H1 (cell line): ENCODE results near the gene GALNT7. TPM values are rescaled to one million over a fixed set of nuclear protein-coding genes. Genes with fewer than 3 reads are reported as not detected.

Experiments used
- CTCF ChIA-PET: fragments of 300-600 bp; sonication (Branson Sonifier 250); formaldehyde crosslinking; loops from one replicate; lab custom pipeline; 2021; ENCODE audit not compliant: partially characterized antibody; lab: Charles Lee
- POLR2A ChIA-PET: fragments of 300-600 bp; sonication (Branson Sonifier 250); formaldehyde crosslinking; loops from one replicate; lab custom pipeline; 2021; ENCODE audit warnings: inconsistent platforms; ENCODE audit not compliant: partially characterized antibody; lab: Charles Lee
- DNase-seq, 2 experiments: peaks; one replicate each; pipeline versions ENCODE4 v3.0.0 to v3.0.0-alpha.2; 2010 to 2022; ENCODE audit warnings: low spot score in 2 of 2, low read depth in 1 of 2, mixed read lengths in 1 of 2
- FAIRE-seq: peaks from 2 replicates; lab custom pipeline; 2011; peaks lifted over from hg19 to GRCh38; lab: Jason Lieb, UNC
- H2AFZ ChIP-seq: 2 replicates; pipeline ENCODE4 v1.8.1; 2012; ENCODE audit warnings: low read length, inconsistent platforms
- H2AK5ac ChIP-seq: 2 replicates; pipeline ENCODE4 v1.6.1; 2013; ENCODE audit warnings: low read depth, low read length
- H2BK120ac ChIP-seq: replicated peaks from 2 replicates; pipeline ENCODE3; 2013; ENCODE audit warnings: low read depth, low read length, inconsistent platforms
- H2BK12ac ChIP-seq: 2 replicates; pipeline ENCODE4 v1.6.1; 2013; ENCODE audit warnings: low read depth, low read length
- H2BK15ac ChIP-seq: 2 replicates; pipeline ENCODE4 v1.6.1; 2013; ENCODE audit warnings: low read length
- H2BK20ac ChIP-seq: 2 replicates; pipeline ENCODE4 v1.6.1; 2013; ENCODE audit warnings: low read length
- H2BK5ac ChIP-seq: 2 replicates; pipeline ENCODE4 v1.6.1; 2013; ENCODE audit warnings: low read depth, low read length
- H3K14ac ChIP-seq: 2 replicates; pipeline ENCODE4 v1.6.1; 2013; ENCODE audit warnings: inconsistent platforms; ENCODE audit not compliant: insufficient read length
- H3K18ac ChIP-seq: 2 replicates; pipeline ENCODE4 v1.6.1; 2013; ENCODE audit warnings: low read length; ENCODE audit errors: extremely low read depth
- H3K23ac ChIP-seq: 2 replicates; pipeline ENCODE4 v1.6.1; 2013; ENCODE audit warnings: inconsistent platforms; ENCODE audit not compliant: insufficient read length
- H3K23me2 ChIP-seq: 2 replicates; pipeline ENCODE4 v1.6.1; 2013; ENCODE audit warnings: low read depth, low read length
- H3K27ac ChIP-seq: 2 replicates; pipeline ENCODE4 v1.6.1; 2011; ENCODE audit warnings: low read depth, low read length, inconsistent platforms
- H3K27me3 ChIP-seq, 4 experiments: replicated peaks in 1 of 4; 1 replicate in 1 of 4; 2 replicates in 3 of 4; pipeline versions ENCODE4 v1.6.1 to v1.8.1; 2011 to 2013; ENCODE audit warnings: low read length in 3 of 4, mild to moderate bottlenecking in 3 of 4, inconsistent platforms in 2 of 4, mixed read lengths in 2 of 4, moderate library complexity in 1 of 4; ENCODE audit not compliant: control insufficient read depth in 3 of 4, insufficient read depth in 3 of 4; ENCODE audit errors: extremely low read depth in 1 of 4
- H3K36me3 ChIP-seq, 4 experiments: 2 replicates each; pipeline versions ENCODE4 v1.6.1 to v1.8.1; 2011 to 2013; ENCODE audit warnings: mild to moderate bottlenecking in 4 of 4, low read length in 3 of 4, moderate library complexity in 2 of 4, control low read depth in 1 of 4, inconsistent platforms in 1 of 4; ENCODE audit not compliant: insufficient read depth in 4 of 4, control insufficient read depth in 2 of 4
- H3K4ac ChIP-seq: replicated peaks from 2 replicates; pipeline ENCODE3; 2013; ENCODE audit warnings: low read length, low read depth, mixed read lengths, inconsistent platforms; ENCODE audit not compliant: insufficient read length
- H3K4me1 ChIP-seq, 4 experiments: replicated peaks in 1 of 4; 1 replicate in 1 of 4; 2 replicates in 3 of 4; pipeline versions ENCODE4 v1.6.1 to v1.8.1; 2011 to 2013; ENCODE audit warnings: low read length in 3 of 4, inconsistent platforms in 2 of 4, mixed read lengths in 1 of 4; ENCODE audit not compliant: insufficient read depth in 4 of 4, control insufficient read depth in 3 of 4
- H3K4me2 ChIP-seq, 2 experiments: 2 replicates each; pipeline versions ENCODE4 v1.6.1 to v1.8.1; 2011 to 2013; ENCODE audit warnings: low read depth in 2 of 2, low read length in 2 of 2, control low read depth in 1 of 2, inconsistent platforms in 1 of 2, mild to moderate bottlenecking in 1 of 2; ENCODE audit not compliant: insufficient read depth in 1 of 2
- H3K4me3 ChIP-seq, 4 experiments: fragments of 200-600, 300-600 bp in 1 of 4; sonication (generic), shearing (Covaris generic), sonication (Bioruptor Twin) in 1 of 4; 2 replicates each; pipeline versions ENCODE4 v1.5.1 to v1.8.1; 2011 to 2016; ENCODE audit warnings: low read length in 4 of 4, low read depth in 3 of 4, control low read depth in 2 of 4, inconsistent platforms in 2 of 4, mild to moderate bottlenecking in 2 of 4, mixed read lengths in 1 of 4, moderate library complexity in 1 of 4; ENCODE audit not compliant: insufficient read depth in 2 of 4; ENCODE audit errors: extremely low read depth in 1 of 4
- H3K56ac ChIP-seq: replicated peaks from 2 replicates; pipeline ENCODE3; 2013; ENCODE audit warnings: low read depth, mild to moderate bottlenecking, mixed read lengths, low read length, inconsistent platforms; ENCODE audit not compliant: insufficient read length
- H3K79me1 ChIP-seq: 2 replicates; pipeline ENCODE4 v1.6.1; 2013; ENCODE audit warnings: low read depth, low read length, control low read depth
- H3K79me2 ChIP-seq, 2 experiments: 2 replicates each; pipeline versions ENCODE4 v1.6.1 to v1.8.1; 2012 to 2013; ENCODE audit warnings: low read length in 2 of 2, mild to moderate bottlenecking in 2 of 2, inconsistent platforms in 1 of 2; ENCODE audit not compliant: insufficient read depth in 2 of 2, control insufficient read depth in 1 of 2
- H3K9ac ChIP-seq, 4 experiments: replicated peaks in 1 of 4; 1 replicate in 1 of 4; 2 replicates in 3 of 4; pipeline versions ENCODE4 v1.6.1 to v1.8.1; 2011 to 2013; ENCODE audit warnings: low read depth in 3 of 4, low read length in 3 of 4, control low read depth in 2 of 4, mild to moderate bottlenecking in 2 of 4, moderate library complexity in 2 of 4, inconsistent platforms in 1 of 4; ENCODE audit errors: extremely low read depth in 1 of 4
- H3K9me3 ChIP-seq, 2 experiments: 2 replicates each; pipeline versions ENCODE4 v1.6.1 to v1.8.1; 2012 to 2013; ENCODE audit warnings: mild to moderate bottlenecking in 2 of 2, moderate library complexity in 2 of 2, control low read depth in 1 of 2, inconsistent platforms in 1 of 2, low read depth in 1 of 2, low read length in 1 of 2, mixed read lengths in 1 of 2; ENCODE audit not compliant: insufficient read depth in 2 of 2
- H4K20me1 ChIP-seq, 2 experiments: replicated peaks in 1 of 2; 2 replicates each; pipeline versions ENCODE3 to v1.8.1; 2011 to 2013; ENCODE audit warnings: inconsistent platforms in 2 of 2, low read length in 2 of 2, mild to moderate bottlenecking in 1 of 2; ENCODE audit not compliant: insufficient read depth in 2 of 2, control insufficient read depth in 1 of 2
- H4K5ac ChIP-seq: 2 replicates; pipeline ENCODE4 v1.6.1; 2013; ENCODE audit warnings: low read length, low read depth, mixed read lengths, inconsistent platforms; ENCODE audit not compliant: insufficient read length
- H4K8ac ChIP-seq: 2 replicates; pipeline ENCODE4 v1.8.0; 2013; ENCODE audit warnings: mild to moderate bottlenecking, moderate library complexity, low read length, inconsistent platforms; ENCODE audit not compliant: insufficient read depth; ENCODE audit errors: extremely low read depth
- H4K91ac ChIP-seq: replicated peaks from 2 replicates; pipeline ENCODE3; 2013; ENCODE audit warnings: low read length, mixed read lengths, inconsistent platforms; ENCODE audit not compliant: insufficient read length
- ATF2 ChIP-seq: IDR thresholded peaks from 2 replicates; pipeline ENCODE4 v1.6.1; 2012; ENCODE audit warnings: low read length, inconsistent platforms
- BCL11A ChIP-seq, 2 experiments: IDR thresholded peaks; one replicate each; pipeline ENCODE4 v1.6.1; 2011; ENCODE audit warnings: low read depth in 2 of 2, low read length in 2 of 2, mild to moderate bottlenecking in 2 of 2
- CTBP2 ChIP-seq: IDR thresholded peaks from 2 replicates; pipeline ENCODE4 v1.7.0; 2011; ENCODE audit warnings: borderline replicate concordance, mild to moderate bottlenecking, moderate library complexity, mixed read lengths, low read length; ENCODE audit not compliant: insufficient read depth, insufficient read length
- E2F6 ChIP-seq: IDR thresholded peaks from 2 replicates; pipeline ENCODE4 v1.6.1; 2012; ENCODE audit warnings: inconsistent platforms
- FOSL1 ChIP-seq: IDR thresholded peaks from 2 replicates; pipeline ENCODE4 v1.6.1; 2011; ENCODE audit warnings: mild to moderate bottlenecking, low read depth, low read length, moderate library complexity; ENCODE audit not compliant: insufficient read depth
- GABPA ChIP-seq: IDR thresholded peaks from 2 replicates; pipeline ENCODE4 v1.6.1; 2011; ENCODE audit warnings: mild to moderate bottlenecking, low read length, moderate library complexity, borderline replicate concordance; ENCODE audit not compliant: insufficient read depth
- JUN ChIP-seq: IDR thresholded peaks from 2 replicates; pipeline ENCODE4 v1.6.1; 2011; ENCODE audit warnings: low read depth, mild to moderate bottlenecking, improper control_type of control experiment, low read length
- KDM1A ChIP-seq: fragments of 200-600, 300-600 bp; sonication (generic); IDR thresholded peaks from 2 replicates; pipeline ENCODE4 v1.7.1; 2016; ENCODE audit warnings: mild to moderate bottlenecking, low read length, borderline replicate concordance
- KDM5A ChIP-seq: fragments of 200-600 bp; IDR thresholded peaks from 2 replicates; pipeline ENCODE4 v1.7.1; 2012; ENCODE audit warnings: mild to moderate bottlenecking, low read length, inconsistent platforms, mixed read lengths
- POU5F1 ChIP-seq: IDR thresholded peaks from 2 replicates; pipeline ENCODE4 v1.6.1; 2011; ENCODE audit warnings: low read depth, mild to moderate bottlenecking, low read length, moderate library complexity
- TBP ChIP-seq: IDR thresholded peaks from 2 replicates; pipeline ENCODE4 v1.6.1; 2011; ENCODE audit warnings: low read depth, low read length, improper control_type of control experiment
- polyA plus RNA-seq, 7 experiments: library from polyadenylated mRNA; depleted of rRNA in 3 of 7; stranded (reverse) in 5 of 7; unstranded in 2 of 7; fragments of >200 nt in 5 of 7; fragments of 200-250 nt in 2 of 7; gene quantifications; 1 replicate in 5 of 7; 2 replicates in 1 of 7; 4 replicates in 1 of 7; pipeline versions ENCODE4 v1.2.1 to v1.2.3, GENCODE V29; 2011 to 2013; ENCODE audit warnings: missing spikeins in 2 of 7, mixed read lengths in 2 of 7
- total RNA-seq: library from RNA; stranded (reverse); fragmentation: NEBNext Ultra II Directional; extraction: Animal tissue kit (Norgen Biotek cat#: 25700); gene quantifications from 2 replicates; pipeline ENCODE4 v1.2.1, GENCODE V29; 2021

Gene GALNT7
- total and polyA plus RNA-seq, 2 of the 8 experiments (the other 6 are each of a cell fraction or from before 2014, with no cell fraction given): 22.4 to 85.5 TPM

- no peak for FAIRE-seq
- Histone ChIP-seq H3K27me3 (no peaks in the 10 kb centered on the region), H3K4me2 (no peak overlapping the region), H3K18ac (no peak overlapping the region), H2BK5ac (no peak overlapping the region), H4K91ac (no peak overlapping the region), H4K8ac (no peak overlapping the region), H3K4ac (no peak overlapping the region), H2BK20ac (no peak overlapping the region), H3K14ac (no peak overlapping the region), H3K9me3 (no peaks in the 10 kb centered on the region), H3K36me3 (peaks cover 0 to 6% (median 3%) of the 10 kb centered on the region in 4 experiments; a peak in 2 of 8 replicates), H3K56ac (no peak overlapping the region), H3K79me2 (peaks cover 0 to 17% of the 10 kb centered on the region in 2 experiments; a peak in 2 of 4 replicates), H4K5ac (no peak overlapping the region), H2AK5ac (no peak overlapping the region), H2BK120ac (no peak overlapping the region), H3K27ac (no peak overlapping the region), H3K23me2 (peaks cover 3% of the 10 kb centered on the region; the same call in 1 of the 2 replicates), H2BK12ac (no peak overlapping the region), H3K4me3 (no peak overlapping the region), H3K79me1 (no peaks in the 10 kb centered on the region), H3K9ac (no peak overlapping the region), H3K23ac (no peak overlapping the region), H2AFZ (no peak overlapping the region), H3K4me1 (peaks cover 0 to 5% (median 3%) of the 10 kb centered on the region in 4 experiments; a peak in 4 of 7 replicates), H4K20me1 (peaks cover 0 to 1% of the 10 kb centered on the region in 2 experiments), H2BK15ac (no peak overlapping the region)
- ChIA-PET CTCF (interaction anchor here (0.7 to 2.6 kb wide), 3 partner anchors 92 to 141 kb away, joined by 3 to 9 read pairs (median 3); no protein-coding TSS in a partner anchor), POLR2A (interaction anchor here (0.9 kb wide), 1 partner anchor 88 kb away, joined by 4 read pairs; no protein-coding TSS in a partner anchor)
- no peak for DNase-seq
- TF ChIP-seq E2F6 (no peak), TBP (no peak), KDM5A (no peak), FOSL1 (no peak), POU5F1 (no peak), CTBP2 (no peak), ATF2 (no peak), GABPA (no peak), BCL11A (IDR thresholded peaks at IDR 0.05; ENCODE audit: low read depth in 2 of 2, low read length in 2 of 2) (no peak), KDM1A (no peak), JUN (no peak)
These were observed 2.9 kb upstream of the GALNT7 start for GRCh38 chr4:173165706-173166105.
